GM19467 (cell line): ENCODE measurements around the gene LSAMP.
"Not testable (repeated sequence)": the region's sequence is repeated elsewhere in the genome, so short reads cannot be mapped to it uniquely, and the experiment has no call there.

Experiments used
- ATAC-seq: cut with Tn5 transposase; IDR thresholded peaks from one replicate; pipeline ENCODE4 v1.9.1; 2021; ENCODE audit warnings: mild to moderate bottlenecking, moderate library complexity; ENCODE audit not compliant: unreplicated experiment

The LSAMP gene

DNA sequence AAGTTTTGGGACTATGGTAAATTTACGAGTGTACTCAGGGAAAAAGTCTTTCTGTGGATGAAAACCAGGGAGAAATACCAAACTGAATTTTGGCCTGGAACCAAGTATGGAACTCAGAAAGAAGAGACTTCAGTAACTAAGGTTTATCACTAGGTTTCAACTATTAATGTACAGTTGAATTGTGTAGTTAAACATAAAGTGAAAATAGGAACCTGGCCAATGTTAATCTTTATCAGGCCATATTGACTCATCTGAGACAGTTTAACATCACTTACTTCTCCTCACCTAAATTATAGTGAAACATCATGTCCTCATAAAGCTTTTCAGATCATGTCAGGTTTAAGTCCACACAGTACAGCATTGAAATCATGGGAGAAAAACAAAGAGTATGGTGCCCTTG is 197.7 kb downstream of the LSAMP start:
- no peak for ATAC-seq

DNA sequence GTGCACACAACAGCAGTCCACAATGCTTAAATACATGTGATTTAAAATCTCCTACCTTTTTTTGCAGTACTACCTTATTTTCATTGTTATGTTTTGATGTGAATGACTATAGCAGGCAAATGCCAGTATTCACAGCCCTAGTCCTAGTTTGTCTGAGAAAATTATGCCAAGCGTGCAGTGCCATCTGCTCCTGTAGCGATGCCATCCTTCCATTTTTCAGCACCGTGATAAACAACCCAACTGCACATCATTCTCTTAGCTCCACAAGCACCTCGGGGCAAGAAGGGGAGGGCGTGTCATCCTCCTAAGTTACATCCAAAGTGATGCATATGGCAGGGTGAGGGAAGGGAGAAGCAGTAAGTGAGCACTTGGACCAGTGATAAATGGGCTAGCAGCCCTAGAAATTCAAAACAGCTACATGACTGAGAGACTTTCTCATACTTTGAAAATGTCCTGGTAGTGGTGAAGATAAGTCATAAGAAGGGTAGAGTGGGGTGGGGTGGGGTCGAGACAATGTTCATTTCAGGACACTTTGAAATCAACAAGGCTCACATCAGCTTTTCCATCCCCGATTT is 198.8 kb downstream of the LSAMP start:
- no peak for ATAC-seq

GRCh38 chr3:116242825-116243224 is 202.5 kb downstream of the LSAMP start:
- ATAC-seq, result no peak

DNA sequence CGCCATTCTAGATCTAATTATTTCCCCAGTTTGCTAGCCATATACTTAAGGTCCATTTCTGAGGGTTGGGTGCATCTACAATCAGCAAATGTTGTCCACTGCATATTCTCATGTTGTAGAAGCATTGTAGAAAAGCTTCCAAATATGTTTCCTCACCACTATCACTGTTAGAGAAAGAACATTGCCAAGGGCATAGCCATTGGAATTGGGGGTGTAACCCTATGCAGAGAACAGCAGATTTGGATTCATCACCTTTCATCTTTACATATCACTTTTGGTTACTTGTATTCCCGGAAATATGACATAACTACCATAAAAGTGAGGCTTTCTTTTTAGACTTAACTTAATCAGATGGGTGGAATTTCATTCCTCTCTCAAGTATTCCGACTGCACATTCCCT is 203.6 kb downstream of the LSAMP start:
- ATAC-seq, result no peak

- ATAC-seq, result no peak
These were observed 205.0 kb downstream of the LSAMP start for GRCh38 chr3:116240261-116240660.

GRCh38 chr3:116238846-116239565 is 206.3 kb downstream of the LSAMP start:
- ATAC-seq, result no peak

GRCh38 chr3:116233711-116234357 is 211.5 kb downstream of the LSAMP start:
- ATAC-seq, result no peak

DNA sequence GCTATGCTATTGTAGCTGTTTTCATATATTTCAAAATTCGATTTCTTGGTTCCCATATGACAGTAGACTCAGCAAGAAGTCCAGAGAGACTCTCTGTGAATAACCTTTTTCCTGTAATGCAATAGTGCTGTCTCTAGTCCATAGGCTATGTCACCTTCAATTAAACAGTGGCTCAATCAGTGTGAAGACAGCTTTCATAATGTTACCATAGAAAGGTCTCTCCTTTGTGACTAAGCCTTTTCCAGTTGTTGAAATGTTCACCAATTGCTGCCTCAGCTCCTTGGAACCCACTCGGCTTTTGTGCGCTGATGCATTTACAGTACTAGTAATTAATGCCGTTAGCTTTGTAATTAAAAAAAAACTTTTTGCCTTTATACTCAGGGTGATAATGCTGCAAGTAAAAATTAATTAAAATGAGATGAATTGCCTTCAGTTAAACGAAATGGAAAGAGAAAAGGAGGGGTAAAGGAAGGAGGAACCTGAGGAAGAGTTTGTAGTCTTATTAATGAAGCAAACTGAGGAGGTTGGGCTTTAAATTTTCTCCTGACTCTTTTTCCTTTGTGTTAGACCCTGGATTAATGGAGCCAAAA is 214.8 kb downstream of the LSAMP start:
- no peak for ATAC-seq

GRCh38 chr3:116226266-116226665 is 219.0 kb downstream of the LSAMP start:
- no peak for ATAC-seq

DNA sequence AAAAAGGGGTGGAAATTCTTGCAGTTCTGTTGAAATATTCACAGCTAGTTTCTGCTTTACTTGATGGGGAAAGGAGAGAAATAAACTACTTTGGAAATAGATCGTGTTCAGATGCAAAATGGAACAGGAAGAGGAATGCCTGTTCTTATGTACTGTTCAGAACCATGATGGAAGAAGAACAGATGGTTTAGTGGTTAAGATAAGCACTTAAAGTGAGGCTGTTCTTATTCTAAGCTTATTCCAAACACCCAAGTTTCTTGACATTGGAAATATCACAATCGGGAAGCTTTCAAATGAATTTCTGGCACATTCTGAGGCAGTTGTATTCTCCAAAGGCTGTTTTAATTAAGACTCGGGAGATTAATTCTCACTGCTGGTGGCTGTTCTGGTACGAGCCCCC is 228.5 kb downstream of the LSAMP start:
- no peak for ATAC-seq

DNA sequence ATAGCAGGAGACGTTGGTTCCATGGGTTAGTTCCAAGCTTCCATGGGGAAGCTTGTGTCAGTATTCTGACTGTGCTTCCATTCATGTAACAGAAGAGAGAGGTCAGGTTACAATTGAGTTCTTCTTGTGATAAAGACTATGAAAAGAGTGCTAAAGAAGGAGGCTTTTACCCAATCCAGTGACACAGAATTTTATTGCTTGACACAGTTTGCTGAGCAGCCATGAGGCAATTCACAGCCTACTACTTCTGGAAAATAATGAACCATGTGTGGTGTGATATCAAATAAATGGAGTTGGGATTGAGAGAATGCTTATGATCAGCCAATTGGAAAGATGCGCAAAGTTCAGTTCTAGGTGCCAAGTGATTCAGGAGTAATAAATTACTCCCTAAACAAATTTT is 233.4 kb downstream of the LSAMP start:
- ATAC-seq, result no peak

DNA sequence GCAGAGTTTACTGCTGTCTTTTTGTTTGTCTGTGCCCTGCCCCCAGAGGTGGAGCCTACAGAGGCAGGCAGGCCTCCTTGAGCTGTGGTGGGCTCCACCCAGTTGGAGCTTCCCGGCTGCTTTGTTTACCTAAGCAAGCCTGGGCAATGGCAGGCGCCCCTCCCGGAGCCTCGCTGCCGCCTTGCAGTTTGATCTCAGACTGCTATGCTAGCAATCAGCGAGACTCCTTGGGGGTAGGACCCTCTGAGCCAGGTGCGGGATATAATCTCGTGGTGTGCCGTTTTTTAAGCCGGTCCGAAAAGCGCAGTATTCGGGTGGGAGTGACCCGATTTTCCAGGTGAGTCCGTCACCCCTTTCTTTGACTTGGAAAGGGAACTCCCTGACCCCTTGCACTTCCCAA is 236.5 kb downstream of the LSAMP start:
- ATAC-seq, result not testable (repeated sequence)

DNA sequence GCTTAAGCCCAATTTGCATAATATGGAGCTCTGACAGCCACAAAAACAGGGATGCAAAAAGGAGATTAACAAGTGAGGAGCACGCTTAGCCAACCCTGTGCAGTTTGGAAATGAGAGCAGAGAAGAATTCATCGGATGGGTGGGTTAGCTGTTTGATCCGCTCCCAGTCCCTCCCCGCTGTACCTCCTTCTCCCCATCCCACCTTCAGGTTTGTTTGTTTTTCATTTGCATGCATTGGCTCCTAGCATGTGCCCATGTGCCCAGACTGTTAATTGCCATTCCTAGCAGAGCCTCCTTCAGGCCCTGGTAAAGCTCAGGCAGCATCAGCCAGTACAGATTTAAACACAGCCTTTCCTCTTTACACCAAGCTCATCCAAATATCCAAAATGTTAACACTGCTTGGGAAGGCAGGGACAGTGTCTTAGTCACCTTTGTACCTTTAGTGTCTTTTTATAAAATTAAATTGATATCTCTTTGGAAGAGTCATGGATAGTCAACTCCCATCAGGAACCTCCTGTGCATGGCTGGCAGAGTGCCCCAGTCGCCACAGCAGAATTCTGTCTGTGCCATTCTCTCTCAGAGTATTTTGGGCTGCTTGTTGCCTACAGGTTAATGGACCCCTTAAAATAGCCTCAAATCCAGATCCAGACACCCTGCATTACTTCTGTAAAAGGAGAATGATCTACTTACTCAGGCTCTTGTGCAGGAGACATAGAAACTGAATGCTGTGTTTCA is 244.2 kb downstream of the LSAMP start:
- no peak for ATAC-seq

DNA sequence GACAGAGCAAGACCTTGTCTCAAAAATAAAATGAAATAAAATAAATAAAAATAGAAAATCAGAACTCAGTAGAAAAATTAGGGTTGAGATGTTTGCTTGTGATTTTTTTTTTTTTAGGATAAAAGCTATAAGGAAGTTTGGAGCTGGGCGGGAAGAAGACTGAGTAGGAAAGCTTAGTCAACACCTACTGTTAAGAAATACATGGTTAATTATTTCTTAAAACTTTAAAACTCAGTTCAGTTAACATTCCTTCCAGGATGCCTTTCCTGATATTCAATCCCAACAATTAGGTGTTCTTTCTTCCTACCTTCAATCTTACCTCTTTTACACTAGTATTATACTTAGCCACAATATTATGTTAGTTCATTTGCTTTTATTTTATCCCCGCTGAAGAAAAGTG is 246.2 kb downstream of the LSAMP start:
- no peak for ATAC-seq

DNA sequence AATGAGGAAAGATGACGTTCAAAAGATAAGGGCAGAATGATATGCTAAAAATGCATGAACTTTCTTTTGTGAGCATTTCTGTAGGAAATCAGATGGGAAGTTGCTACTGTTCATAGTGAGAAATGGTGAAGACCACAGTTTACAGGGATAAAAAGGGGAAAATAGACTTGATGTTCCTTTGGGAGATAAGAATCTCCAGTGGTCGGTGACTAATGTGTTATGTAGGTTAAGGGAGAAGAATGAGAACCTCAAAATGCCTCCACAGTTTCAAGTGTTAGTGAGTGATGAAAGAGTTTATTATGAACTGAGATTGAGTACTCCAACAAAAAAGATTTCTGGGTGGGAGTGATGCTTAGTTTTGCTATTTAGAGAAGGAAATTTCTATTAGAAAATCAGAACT is 247.2 kb downstream of the LSAMP start:
- ATAC-seq, result no peak

- ATAC-seq, result no peak
These were observed 252.8 kb downstream of the LSAMP start for GRCh38 chr3:116192464-116192863.

DNA sequence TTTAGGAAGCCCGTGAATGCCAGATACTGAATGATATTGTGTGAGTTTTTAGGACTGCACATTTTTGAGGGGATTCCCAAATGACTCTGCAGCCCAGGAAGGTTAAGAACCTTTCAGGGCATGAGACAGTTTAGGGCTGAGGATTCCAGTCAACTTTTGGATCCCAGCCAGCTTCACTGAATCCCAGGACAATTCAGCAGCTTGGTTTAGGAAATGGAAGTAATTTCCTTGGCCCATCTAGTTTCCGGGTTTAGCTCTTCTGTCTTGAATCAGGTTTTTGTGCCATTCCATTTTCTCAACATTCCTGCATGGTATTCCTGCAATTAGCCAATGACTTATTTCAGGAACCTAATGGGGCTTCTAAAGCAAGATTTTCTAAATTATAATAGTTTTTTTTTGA is 253.9 kb downstream of the LSAMP start:
- ATAC-seq, result no peak

GRCh38 chr3:116190095-116190494 is 255.2 kb downstream of the LSAMP start:
- ATAC-seq, result no peak

DNA sequence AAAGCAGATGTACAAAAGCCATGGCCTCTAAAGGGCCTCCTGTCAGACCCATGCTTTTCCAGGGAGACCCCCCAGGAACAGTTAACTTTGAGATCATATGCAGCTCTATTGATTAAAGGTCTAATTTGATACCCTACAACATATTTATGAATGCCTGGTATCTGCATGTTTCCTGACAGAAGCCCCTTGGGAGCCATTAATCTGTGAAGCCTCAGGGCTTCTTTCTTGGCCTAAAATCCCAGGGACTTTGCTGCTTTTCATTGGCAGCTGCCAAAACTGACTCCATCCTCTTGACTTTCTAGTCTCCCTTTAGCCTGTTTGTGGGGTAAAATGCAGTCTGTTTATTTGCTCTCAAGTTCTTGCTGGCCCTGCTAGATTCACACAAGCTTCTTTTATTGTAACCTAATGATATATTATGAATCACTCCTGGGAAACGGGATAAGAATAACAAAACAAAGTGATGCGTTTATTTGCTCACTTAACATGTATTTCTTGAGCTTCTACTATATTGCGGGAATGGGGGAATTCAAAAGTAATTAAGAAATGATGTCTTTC is 257.0 kb downstream of the LSAMP start:
- ATAC-seq, result no peak

- ATAC-seq, result no peak
These were observed 259.2 kb downstream of the LSAMP start for GRCh38 chr3:116186049-116186448.

DNA sequence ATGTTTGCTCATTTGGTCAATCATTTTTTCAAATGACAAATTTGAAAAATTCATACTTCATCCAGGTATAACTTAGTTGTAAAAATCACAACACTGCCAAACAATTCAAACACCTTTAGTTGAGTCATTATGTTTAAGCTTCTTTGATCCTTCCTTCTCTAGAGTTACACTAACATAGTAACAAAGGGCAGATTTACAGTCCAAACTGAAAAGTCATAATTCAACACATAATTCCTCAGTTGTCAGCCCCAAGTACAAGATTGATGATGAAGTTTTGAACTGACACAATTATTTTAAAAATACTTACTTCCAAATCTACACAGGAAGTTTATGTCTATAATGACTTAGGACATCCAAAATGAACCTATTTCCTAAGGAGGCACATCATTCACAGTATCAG is 264.1 kb downstream of the LSAMP start:
- ATAC-seq, result no peak
